ENCODE results near the gene CRYZ. TPM values are rescaled to one million over a fixed set of nuclear protein-coding genes. Genes with fewer than 3 reads are reported as not detected.
"Not testable (repeated sequence)": the region's sequence is repeated elsewhere in the genome, so short reads cannot be mapped to it uniquely, and the experiment has no call there.

The CRYZ gene
- total RNA-seq, 4 donors from 2014 or later, result 29.5 to 45.7 (median 38.8) TPM

- Histone ChIP-seq H3K36me3 (peaks cover 6 to 30% (median 21%) of the 10 kb centered on the region in 4 donors), H3K4me3 (no peak overlapping the region), H3K9me3 (no peaks in the 10 kb centered on the region), H3K27me3 (no peaks in the 10 kb centered on the region), H3K27ac (replicated peaks in 1 of 4) (no peak overlapping the region), H3K4me1 (no peaks in the 10 kb centered on the region)
- intact Hi-C loops (cut with DNase I), result no loop called here
- 66% methylated on average over 2 of the region's 2 CpGs for WGBS
- TF ChIP-seq POLR2A (IDR thresholded peaks at IDR 0.05; ENCODE audit: low read depth), result no peak
- no peak for TF ChIP-seq EP300 (IDR thresholded peaks at IDR 0.05)
- TF ChIP-seq POLR2AphosphoS5 (IDR thresholded peaks at IDR 0.05), result no peak
- no peak for TF ChIP-seq CTCF (IDR thresholded peaks at IDR 0.05)
- DNase-seq (ENCODE audit: extremely low spot score), result no peak
These were observed 33.7 kb upstream of the CRYZ start for GRCh38 chr1:74766579-74766978.

GRCh38 chr1:74763807-74764206 is 31.0 kb upstream of the CRYZ start:
- Histone ChIP-seq H3K27me3 (no peaks in the 10 kb centered on the region), H3K4me3 (no peak overlapping the region), H3K9me3 (no peaks in the 10 kb centered on the region), H3K4me1 (no peaks in the 10 kb centered on the region), H3K36me3 (peaks cover 14 to 54% (median 39%) of the 10 kb centered on the region in 4 donors), H3K27ac (replicated peaks in 1 of 4) (no peak overlapping the region)
- intact Hi-C loops (cut with DNase I), result no loop called here
- WGBS, result 87% methylated on average over 4 of the region's 4 CpGs
- TF ChIP-seq POLR2A (IDR thresholded peaks at IDR 0.05; ENCODE audit: low read depth), result no peak
- no peak for DNase-seq (ENCODE audit: extremely low spot score)

DNA sequence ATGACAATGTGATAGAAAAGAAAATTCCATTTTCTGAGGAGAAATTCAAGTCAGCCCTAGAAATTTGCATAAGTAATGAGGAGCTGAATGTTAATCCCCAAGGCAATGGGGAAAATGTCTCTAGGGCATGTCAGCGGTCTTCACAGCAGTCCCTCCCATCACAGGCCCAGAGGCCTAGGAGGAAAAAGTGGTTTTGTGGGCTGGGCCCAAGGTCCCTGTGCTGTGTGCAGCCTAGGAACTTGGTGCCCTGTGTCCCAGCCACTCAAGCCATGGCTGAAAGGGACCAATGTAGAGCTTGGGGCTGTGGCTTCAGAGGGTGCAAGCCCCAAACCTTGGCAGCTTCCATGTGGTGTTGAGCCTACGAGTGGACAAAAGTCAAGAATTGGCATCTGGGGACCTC is 23.8 kb upstream of the CRYZ start:
- peaks cover 50 to 94% (median 76%) of the 10 kb centered on the region in 4 donors for H3K36me3 ChIP-seq
- intact Hi-C loops (cut with DNase I); DNase-seq (ENCODE audit: extremely low spot score); H3K27me3 ChIP-seq; H3K9me3 ChIP-seq; H3K4me1 ChIP-seq; H3K4me3 ChIP-seq; H3K27ac ChIP-seq (replicated peaks in 1 of 4): not testable (repeated sequence)
- WGBS, result 100% methylated on average over 2 of the region's 2 CpGs

DNA sequence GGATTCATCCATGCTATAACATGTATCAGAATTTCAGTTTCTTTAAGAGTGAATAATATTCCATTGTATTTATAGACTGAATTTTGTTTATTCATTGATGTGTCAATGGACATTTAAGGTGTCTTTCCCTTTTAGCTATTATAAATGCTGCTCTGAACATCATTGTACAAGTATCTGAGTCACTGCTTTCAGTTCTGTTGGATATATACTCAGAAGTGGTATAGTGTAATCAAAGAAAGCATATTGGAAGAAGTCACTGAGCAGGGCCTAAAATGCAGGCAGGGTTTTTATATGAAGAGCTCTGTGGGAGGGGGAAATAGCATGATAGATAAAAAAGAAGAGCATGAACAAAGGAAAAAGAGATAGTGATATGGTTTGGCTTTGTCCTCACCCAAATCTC is 22.6 kb upstream of the CRYZ start:
- TF ChIP-seq CTCF (IDR thresholded peaks at IDR 0.05) (no peak), POLR2A (IDR thresholded peaks at IDR 0.05; ENCODE audit: low read depth) (no peak), EP300 (IDR thresholded peaks at IDR 0.05) (no peak), POLR2AphosphoS5 (IDR thresholded peaks at IDR 0.05) (no peak)
- no peaks in the 10 kb centered on the region for H3K9me3 ChIP-seq
- no peak overlapping the region for H3K4me3 ChIP-seq
- no peak for DNase-seq (ENCODE audit: extremely low spot score)
- H3K36me3 ChIP-seq, result peaks cover 60 to 97% (median 86%) of the 10 kb centered on the region in 4 donors
- H3K27ac ChIP-seq (replicated peaks in 1 of 4), result no peak overlapping the region
- no peaks in the 10 kb centered on the region for H3K4me1 ChIP-seq
- intact Hi-C loops (cut with DNase I), result no loop called here
- no peaks in the 10 kb centered on the region for H3K27me3 ChIP-seq

GRCh38 chr1:74753104-74753503 is 20.3 kb upstream of the CRYZ start:
- H3K9me3 ChIP-seq, result no peaks in the 10 kb centered on the region
- 91% methylated on average over 2 of the region's 2 CpGs for WGBS
- H3K36me3 ChIP-seq, result peaks cover 67 to 99% (median 88%) of the 10 kb centered on the region in 4 donors
- intact Hi-C loops (cut with DNase I), result no loop called here
- no peaks in the 10 kb centered on the region for H3K4me1 ChIP-seq
- H3K27me3 ChIP-seq, result no peaks in the 10 kb centered on the region
- H3K27ac ChIP-seq (replicated peaks in 1 of 4), result no peak overlapping the region
- H3K4me3 ChIP-seq, result no peak overlapping the region
- DNase-seq (ENCODE audit: extremely low spot score), result no peak
- TF ChIP-seq POLR2A (IDR thresholded peaks at IDR 0.05; ENCODE audit: low read depth) (no peak), POLR2AphosphoS5 (IDR thresholded peaks at IDR 0.05) (no peak), CTCF (IDR thresholded peaks at IDR 0.05) (no peak), EP300 (IDR thresholded peaks at IDR 0.05) (no peak)

DNA sequence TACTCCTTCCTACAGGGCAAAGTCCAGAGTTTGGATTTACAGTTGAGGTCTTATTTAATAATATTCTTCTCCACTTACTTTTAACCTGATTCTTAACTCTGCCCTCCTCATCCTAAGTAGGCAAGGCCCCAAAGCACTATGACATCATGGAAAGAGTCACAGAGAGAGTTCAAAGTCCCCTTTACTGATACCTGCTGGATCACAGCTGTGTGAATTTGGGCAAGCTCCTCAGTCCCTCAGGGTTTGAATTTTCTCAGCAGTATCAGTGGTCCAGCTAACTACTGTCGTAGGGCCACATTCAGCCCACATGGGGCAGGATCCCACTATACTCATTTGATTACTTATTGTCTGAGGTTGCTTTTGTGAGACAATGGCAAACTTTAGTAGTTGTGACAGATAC is 16.1 kb upstream of the CRYZ start:
- Histone ChIP-seq H3K27ac (replicated peaks in 1 of 4) (no peak overlapping the region), H3K4me3 (no peak overlapping the region), H3K4me1 (no peaks in the 10 kb centered on the region), H3K27me3 (no peaks in the 10 kb centered on the region), H3K9me3 (no peaks in the 10 kb centered on the region), H3K36me3 (peaks cover 54 to 88% (median 76%) of the 10 kb centered on the region in 4 donors)
- 92% methylated on average over 1 of the region's 1 CpG for WGBS
- no peak for DNase-seq (ENCODE audit: extremely low spot score)
- intact Hi-C loops (cut with DNase I), result no loop called here
- no peak for TF ChIP-seq EP300 (IDR thresholded peaks at IDR 0.05)
- no peak for TF ChIP-seq POLR2A (IDR thresholded peaks at IDR 0.05; ENCODE audit: low read depth)

- H3K4me3 ChIP-seq; H3K27ac ChIP-seq (replicated peaks in 1 of 4); H3K9me3 ChIP-seq; intact Hi-C loops (cut with DNase I); DNase-seq (ENCODE audit: extremely low spot score); H3K4me1 ChIP-seq; H3K27me3 ChIP-seq: not testable (repeated sequence)
- H3K36me3 ChIP-seq, result peaks cover 30 to 86% (median 74%) of the 10 kb centered on the region in 4 donors
- WGBS, result 95% methylated on average over 6 of the region's 6 CpGs
These were observed 12.4 kb upstream of the CRYZ start for GRCh38 chr1:74745247-74745646.

- H3K4me1 ChIP-seq; H3K27ac ChIP-seq (replicated peaks in 1 of 4); intact Hi-C loops (cut with DNase I); DNase-seq (ENCODE audit: extremely low spot score); H3K27me3 ChIP-seq; H3K4me3 ChIP-seq; H3K9me3 ChIP-seq: not testable (repeated sequence)
- H3K36me3 ChIP-seq, result peaks cover 18 to 85% (median 78%) of the 10 kb centered on the region in 4 donors
- 94% methylated on average over 13 of the region's 13 CpGs for WGBS
These were observed 7.6 kb upstream of the CRYZ start for GRCh38 chr1:74740307-74740980.

Measured in esophagus muscularis mucosa (tissue), 4 donors.